HG03521 (cell line): ENCODE measurements around the gene PROSER3.
A peak's percentile ranks its signal among the peaks of the same experiment; 100 is the strongest.

Experiments
- ATAC-seq: cut with Tn5 transposase; IDR thresholded peaks from one replicate; pipeline ENCODE4 v1.9.1; 2021; ENCODE audit warnings: mild to moderate bottlenecking, moderate library complexity; ENCODE audit not compliant: unreplicated experiment

PROSER3 gene

DNA sequence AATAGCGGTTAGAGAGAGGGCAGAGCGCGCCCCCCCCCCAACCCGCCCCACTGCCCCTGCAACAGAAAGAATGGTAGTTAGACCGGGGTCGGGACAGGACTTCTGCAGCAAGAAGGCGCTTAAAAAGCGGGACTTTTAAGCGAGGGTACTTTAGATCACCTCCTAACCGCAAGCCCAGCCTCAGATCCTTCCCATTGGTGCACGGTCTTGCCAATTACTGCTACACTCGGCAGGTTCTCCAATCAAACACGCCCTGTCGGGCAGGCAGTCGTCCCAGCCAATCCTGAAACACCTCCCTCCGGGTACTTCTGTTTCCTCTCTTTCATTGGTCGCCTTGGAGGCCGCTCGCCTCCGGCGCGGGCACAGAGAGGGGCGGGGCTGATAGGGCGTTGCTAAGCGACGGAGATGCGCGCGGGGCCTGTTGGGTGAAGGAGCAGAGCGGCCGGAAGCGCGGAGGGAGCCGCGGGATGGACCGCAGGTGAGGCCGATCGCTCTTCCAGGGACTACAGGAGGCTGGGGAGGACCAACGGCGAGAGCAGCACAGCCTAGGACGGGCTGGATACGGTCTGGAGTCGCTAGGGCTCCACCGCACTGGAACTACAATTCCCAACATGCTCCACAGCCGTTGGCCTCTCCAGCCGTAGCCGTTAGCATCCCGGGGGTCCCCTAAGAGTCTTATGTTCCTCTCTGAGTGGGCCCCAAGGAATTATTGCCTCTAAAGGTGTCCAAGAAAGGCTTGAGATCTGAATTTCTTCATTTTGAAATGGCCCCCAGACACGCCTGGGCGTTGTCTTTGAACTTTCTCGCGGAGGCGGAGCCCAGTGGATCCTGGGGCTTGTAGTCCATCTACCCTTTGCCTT is at the start of gene PROSER3:
Gene PROSER3, plus strand, starts transcription at position 428 of the 860 bp plus-strand sequence. Its CDS starts 40 bp downstream, at position 468.
- peak; percentile 90 for ATAC-seq

DNA sequence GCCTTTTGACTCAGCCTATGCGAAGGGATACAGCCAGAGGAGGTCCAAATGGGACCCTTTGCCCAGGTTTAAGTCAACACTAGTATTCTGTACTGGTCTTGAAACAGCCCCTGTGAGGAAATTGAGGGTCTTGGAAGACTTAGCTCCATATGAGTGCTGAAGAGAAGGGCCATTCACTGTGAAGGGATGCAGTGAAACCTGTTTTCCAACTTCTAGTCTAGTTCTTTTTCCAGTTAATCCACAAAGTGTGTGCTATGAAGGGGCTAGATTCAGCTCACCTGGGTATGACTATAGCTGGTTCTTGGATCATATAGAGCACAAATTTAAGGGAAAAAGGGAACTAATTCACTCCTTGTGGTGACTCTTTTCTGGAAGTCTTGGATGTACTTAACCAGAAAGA is 49.6 kb upstream of the PROSER3 start:
- ATAC-seq, result no peak

DNA sequence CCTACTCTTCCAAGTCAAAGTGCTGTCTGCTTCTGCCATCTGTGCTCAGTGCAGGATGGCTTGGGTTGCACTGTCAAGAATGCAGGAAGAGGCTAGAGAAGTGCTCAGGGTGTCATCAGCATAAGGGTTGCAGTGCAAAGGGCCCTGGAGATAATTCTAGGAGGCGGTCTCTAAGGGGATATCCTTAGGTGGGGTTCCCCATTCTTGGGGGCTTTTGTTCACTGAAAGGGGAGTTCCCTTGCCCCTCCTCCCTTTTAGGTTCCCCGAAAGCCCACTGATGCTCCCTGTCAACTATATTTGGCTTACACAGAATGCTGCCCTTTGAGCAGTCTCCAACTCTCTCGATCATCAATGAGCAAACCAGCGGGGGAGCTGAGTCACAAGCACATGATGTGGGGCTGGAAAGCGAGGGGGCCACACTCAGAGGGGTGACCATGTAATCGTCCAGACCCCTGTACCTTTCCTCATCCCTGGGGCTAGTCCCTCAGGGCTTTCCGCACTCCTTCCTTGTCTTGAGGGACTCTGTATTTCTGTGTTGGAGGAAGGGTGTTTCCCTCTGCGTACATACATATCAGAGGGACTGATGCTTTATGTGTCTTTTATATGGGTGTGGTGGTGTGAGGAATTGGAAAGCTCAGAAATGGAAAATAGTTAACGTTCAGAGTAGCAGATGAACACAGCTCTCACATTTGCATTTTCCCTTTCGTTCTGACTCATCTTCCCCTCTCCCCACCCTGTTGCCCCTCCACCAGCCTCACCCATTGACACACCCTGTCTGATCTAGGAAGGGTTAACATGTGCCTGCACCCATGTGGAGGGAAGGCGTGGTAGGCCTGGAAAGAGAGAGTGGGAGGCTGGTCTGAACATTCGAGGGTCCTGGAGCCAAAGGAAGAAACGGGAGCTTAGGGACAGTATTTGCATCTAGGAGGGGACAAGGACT is 46.9 kb upstream of the PROSER3 start:
- no peak for ATAC-seq

DNA sequence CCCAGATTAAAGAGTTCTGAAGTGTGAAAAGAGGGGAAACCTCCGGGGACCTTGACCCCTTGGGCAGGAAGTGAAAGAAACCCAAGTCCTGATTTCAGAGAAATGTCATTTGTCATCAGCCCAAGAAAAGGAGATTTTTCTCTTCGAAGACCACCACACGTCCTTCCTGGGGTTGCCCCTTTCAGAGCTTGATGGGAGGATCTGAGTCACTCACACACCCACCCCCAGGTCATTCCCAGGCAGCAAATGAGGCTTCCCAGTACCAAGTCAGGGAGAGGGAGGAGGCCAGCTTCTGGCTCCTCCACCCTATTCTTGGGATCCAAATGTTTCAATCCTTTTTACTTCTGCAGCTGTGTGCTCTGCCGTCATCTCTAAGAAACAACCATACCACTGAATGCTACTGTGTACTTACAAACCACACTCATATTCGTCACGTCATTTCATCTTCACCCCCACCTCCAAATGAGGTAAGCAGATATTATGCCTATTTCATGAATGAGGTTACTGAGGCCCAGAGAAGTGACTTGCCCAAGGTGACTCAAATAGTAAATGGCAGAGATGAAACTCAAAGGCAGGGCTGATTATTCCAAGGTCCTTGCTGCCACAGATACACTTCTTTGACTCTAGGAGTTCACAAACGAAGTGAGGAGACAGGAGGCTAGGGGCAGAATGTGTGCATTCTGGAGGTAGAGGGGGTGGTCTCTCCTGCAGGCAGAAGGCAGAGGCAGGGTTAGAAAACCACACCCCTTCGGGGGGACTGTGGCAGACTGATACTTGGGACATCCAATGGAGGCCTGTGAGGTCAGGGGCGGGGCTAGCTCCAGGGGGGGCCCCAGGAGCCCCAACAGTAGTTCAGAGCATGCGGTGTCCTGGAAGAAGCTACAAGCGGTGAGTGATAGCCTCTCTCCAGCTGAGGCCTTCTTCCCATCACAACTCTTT is 45.1 kb upstream of the PROSER3 start:
- no peak for ATAC-seq

DNA sequence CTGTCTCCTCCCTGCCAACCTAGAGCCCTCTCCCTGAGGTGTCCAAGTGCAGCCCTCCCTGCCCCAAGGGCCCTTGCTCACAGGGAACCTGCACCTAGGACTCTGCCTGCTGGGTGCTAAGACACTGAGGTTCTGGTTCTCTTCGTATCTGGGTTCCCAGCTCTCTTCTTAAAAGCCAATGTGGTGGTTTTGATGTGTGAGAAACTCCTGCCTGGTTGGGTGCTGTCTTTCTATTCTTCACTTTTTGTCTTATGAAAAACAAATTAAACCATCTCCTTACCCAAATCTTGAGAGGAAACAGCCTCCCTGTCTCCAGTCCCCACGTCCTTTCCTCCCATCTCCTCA is 44.5 kb upstream of the PROSER3 start:
- no peak for ATAC-seq

DNA sequence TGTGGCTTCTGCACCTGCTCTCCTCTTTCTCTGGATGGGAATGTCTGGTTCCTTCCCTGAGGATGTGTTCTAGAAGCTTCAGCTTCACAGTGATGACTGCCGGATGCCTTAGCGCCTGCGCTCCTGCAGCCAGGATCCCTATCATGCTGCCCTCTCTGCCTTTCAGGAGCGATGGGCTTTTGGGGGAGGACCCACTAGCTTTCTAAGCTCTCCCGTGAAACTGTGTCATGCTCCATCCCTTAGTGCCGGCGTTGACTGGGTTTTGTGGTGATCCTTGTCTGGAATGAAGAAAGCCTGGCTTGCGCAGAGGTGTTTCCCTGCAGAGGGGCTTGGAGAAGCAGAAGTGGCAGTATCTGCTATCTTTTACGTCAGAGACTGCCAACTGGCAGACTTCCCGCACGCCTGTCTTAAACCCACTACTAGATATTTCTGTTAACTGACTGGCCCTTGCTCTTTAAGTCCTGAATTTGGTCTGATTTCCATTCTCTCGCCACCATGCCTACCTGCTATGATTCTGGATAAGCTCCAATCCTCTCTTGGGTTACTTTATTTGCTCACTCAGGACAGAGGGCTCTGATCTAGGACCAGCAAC is 44.0 kb upstream of the PROSER3 start:
- ATAC-seq, result no peak

DNA sequence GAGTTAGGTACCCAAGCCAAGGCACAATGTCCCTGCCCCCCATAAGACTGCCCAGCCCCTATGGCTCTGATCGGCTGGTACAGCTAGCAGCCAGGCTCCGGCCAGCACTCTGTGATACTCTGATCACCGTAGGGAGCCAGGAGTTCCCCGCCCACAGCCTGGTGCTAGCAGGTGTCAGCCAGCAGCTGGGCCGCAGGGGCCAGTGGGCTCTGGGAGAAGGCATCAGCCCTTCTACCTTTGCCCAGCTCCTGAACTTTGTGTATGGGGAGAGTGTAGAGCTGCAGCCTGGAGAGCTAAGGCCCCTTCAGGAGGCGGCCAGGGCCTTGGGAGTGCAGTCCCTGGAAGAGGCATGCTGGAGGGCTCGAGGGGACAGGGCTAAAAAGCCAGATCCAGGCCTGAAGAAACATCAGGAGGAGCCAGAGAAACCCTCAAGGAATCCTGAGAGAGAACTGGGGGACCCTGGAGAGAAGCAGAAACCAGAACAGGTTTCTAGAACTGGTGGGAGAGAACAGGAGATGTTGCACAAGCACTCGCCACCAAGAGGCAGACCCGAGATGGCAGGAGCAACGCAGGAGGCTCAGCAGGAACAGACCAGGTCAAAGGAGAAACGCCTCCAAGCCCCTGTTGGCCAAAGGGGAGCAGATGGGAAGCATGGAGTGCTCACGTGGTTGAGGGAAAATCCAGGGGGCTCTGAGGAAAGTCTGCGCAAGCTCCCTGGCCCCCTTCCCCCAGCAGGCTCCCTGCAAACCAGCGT is 43.2 kb upstream of the PROSER3 start:
- ATAC-seq, result no peak

DNA sequence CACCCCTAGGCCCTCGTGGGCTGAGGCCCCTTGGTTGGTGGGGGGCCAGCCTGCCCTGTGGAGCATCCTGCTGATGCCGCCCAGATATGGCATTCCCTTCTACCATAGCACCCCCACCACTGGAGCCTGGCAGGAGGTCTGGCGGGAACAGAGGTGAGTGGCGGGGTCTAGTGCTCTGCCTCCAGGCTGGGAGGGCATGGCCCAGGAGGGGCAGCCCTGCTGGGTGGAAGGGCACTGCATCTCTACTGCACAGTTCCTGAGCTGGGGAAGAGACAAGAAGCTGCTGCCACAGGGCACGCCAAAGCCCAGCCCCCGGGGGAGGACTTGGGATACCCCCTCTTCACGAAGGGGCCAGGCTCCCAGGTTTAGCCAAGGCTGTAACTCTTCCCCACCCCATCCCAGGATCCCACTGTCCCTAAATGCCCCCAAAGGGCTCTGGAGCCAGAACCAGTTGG is 42.6 kb upstream of the PROSER3 start:
- no peak for ATAC-seq

DNA sequence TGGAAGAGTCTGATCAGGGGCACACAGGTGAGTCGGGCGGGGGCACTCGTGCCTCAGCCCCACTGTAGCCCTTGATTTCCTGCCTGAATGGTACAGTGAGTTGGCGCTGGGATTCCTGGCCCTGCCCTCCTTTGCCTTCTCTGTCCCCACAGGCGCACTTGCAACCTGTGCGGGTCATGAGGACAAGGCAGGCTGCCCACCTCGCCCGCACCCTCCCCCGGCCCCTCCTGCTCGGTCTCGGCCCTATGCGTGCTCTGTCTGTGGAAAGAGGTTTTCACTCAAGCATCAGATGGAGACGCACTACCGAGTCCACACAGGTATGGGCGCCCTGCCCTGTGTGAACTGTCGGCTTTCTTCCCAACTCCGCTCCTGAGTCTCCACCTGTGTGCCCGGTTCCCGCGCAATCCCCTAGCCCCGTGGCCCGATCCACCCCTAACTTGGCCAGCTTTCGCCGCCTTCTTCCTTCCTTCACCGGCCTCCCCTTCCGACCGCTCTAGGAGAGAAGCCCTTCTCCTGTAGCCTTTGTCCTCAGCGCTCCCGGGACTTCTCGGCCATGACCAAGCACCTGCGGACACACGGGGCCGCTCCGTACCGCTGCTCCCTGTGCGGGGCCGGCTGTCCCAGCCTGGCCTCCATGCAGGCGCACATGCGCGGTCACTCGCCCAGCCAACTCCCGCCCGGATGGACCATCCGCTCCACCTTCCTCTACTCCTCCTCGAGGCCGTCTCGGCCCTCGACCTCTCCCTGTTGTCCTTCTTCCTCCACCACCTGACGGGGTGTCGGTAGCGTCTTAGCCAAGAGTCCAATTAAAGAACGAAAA is 41.8 kb upstream of the PROSER3 start:
- no peak for ATAC-seq

DNA sequence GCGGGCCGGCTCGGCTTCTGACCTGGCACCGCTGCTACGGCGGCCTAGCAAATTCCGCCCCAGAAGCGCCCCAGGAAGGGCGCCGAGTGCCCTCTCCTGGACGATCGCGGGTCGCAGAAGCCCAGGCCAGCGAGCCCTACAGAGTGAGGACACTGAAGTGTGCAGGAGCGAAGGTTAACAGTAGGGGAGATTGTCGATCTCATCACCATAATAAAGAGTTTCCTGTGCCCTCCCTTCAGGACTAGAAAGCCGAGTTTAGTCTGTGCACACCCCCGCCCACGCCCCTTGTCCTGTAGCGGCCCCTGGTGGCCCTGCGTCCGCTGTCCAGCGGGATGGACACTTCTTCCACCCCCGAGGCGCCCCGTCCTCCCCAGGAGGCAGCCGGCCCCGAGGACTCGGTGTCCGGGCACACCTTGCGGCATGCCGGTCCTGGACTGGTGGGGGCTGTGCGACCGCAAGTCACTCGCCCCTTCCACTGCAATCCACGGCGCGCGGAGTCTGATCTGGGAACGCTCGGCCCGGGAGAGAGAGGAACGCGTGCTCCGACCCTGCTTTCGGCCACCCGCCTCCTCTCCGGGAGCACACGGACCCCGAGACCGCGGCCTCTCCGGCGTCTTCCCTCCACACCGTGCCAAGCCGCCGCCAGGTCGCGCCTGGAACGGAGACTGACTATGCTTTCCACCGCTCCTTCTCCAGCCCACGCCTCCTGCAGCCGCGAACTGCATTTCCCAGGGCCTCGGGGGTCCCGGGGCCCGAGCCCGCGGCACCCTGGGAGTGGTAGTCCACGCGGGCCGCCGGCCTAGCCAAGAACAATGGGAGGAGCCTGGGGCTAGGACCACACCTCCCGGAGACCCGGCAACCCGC is 40.9 kb upstream of the PROSER3 start:
- ATAC-seq, result peak; percentile 62

DNA sequence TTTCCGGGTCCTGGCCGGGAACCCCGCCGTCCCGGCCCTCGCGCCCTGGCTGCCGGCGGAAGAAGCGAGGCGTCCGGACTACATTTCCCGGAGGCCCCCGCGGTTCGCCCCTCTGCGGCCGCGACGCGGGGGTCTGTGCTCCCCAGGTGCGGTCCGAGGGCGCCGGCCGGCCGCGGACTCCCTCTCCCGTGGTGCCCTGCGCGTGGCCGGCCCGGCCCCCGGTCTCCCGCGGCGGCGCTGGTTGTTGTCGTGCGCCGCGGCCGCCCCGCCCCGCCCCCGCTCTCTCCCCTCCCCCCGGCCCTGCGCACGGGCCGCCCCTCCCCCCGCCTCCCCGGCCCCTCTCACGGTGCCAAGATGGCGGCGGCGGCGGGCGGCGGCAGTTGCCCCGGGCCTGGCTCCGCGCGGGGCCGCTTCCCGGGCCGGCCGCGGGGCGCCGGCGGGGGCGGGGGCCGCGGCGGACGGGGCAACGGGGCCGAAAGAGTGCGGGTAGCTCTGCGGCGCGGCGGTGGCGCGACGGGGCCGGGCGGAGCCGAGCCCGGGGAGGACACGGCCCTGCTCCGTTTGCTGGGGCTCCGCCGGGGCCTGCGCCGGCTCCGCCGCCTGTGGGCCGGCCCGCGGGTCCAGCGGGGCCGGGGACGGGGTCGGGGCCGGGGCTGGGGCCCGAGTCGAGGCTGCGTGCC is 40.2 kb upstream of the PROSER3 start, which contains the start of gene KMT2B:
Gene KMT2B, plus strand, starts transcription at position 339 of the 680 bp plus-strand sequence. Its CDS starts 16 bp downstream, at position 355.
- ATAC-seq, result peak; percentile 47

DNA sequence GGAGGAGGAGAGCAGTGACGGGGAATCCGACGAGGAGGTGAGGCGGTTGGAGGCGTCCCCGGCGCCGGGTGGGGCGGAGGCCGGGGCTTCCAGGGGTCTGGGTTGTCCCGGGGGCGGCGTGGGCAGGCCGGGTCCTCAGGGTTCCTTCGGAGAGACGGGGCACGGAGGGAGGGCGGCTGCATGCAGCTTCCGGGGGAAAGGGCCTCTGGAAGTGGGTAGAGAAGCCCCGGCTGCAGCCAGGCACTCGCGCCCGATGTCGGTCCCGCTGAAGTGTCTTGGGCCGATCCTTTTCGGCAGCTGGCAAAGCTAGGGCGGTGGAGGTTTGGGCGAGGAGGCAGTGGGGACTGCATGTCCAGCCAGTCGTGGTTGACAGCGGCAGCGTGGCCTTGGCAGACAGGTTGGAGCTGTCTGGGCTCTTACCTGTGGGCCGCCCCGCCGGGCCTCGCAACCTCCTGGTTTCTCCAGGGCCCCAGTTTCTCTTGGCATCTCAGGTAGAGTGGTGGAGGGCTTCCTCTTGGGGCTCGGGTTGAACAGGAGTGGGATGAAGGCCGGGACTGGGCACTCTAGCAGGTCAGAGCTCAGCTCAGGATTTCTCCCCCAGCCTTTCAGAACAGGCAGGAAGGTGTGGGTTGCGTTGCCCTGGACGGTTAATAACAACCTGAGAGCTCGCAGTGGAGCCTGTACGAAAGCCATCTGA is 39.5 kb upstream of the PROSER3 start:
- ATAC-seq, result peak; percentile 9

DNA sequence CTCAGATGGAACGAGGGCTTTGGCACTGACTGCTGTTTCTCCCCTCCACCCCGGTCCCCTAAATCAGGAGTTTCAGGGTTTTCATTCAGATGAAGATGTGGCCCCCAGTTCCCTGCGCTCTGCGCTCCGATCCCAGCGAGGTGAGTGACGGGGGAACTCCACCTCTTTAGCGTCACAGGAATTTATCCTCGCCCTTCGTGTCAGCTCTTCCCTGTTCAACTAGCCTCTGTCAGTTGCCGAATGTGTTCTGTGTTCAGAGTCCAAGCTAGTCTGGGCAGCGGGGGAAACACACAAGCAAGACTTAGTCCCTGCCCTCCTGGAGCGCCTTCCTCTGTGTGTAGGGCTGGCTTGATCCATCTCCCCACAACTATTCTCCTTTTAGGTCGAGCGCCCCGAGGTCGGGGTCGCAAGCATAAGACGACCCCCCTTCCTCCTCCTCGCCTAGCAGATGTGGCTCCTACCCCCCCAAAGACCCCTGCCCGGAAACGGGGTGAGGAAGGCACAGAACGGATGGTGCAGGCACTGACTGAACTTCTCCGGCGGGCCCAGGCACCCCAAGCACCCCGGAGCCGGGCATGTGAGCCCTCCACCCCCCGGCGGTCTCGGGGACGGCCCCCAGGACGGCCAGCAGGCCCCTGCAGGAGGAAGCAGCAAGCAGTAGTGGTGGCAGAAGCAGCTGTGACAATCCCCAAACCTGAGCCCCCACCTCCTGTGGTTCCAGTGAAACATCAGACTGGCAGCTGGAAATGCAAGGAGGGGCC is 38.4 kb upstream of the PROSER3 start:
- ATAC-seq, result no peak

DNA sequence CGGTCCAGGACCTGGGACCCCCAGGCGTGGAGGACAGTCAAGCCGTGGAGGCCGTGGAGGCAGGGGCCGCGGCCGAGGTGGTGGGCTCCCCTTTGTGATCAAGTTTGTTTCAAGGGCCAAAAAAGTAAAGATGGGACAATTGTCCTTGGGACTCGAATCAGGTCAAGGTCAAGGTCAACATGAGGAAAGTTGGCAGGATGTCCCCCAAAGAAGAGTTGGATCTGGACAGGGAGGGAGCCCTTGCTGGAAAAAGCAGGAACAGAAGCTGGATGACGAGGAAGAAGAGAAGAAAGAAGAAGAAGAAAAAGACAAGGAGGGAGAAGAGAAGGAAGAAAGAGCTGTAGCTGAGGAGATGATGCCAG is 37.8 kb upstream of the PROSER3 start:
- ATAC-seq, result no peak

DNA sequence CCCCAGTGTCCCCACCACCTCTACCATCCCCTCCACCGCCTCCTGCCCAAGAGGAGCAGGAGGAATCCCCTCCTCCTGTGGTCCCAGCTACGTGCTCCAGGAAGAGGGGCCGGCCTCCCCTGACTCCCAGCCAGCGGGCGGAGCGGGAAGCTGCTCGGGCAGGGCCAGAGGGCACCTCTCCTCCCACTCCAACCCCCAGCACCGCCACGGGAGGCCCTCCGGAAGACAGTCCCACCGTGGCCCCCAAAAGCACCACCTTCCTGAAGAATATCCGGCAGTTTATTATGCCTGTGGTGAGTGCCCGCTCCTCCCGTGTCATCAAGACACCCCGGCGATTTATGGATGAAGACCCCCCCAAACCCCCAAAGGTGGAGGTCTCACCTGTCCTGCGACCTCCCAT is 37.3 kb upstream of the PROSER3 start:
- ATAC-seq, result no peak

DNA sequence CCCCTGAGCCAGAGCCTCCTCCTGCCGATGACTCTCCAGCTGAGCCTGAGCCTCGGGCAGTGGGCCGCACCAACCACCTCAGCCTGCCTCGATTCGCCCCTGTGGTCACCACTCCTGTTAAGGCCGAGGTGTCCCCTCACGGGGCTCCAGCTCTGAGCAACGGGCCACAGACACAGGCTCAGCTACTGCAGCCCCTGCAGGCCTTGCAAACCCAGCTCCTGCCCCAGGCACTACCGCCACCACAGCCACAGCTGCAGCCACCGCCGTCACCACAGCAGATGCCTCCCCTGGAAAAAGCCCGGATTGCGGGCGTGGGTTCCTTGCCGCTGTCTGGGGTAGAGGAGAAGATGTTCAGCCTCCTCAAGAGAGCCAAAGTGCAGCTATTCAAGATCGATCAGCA is 36.6 kb upstream of the PROSER3 start:
- no peak for ATAC-seq
